HEK293T (cell line): ENCODE measurements around the gene VLDLR.

Experiments used
- CTCF ChIA-PET: fragments of 350-600 bp; formaldehyde crosslinking; extraction: SDS; loops from one replicate; lab custom pipeline; 2021; ENCODE audit warnings: antibody characterized with exemption, inconsistent platforms; lab: Yijun Ruan, JAX
- POLR2A ChIA-PET: fragments of 350-600 bp; formaldehyde crosslinking; extraction: SDS; loops from one replicate; lab custom pipeline; 2020; ENCODE audit warnings: antibody characterized with exemption, inconsistent platforms; lab: Yijun Ruan, JAX
- DNase-seq: peaks from one replicate; pipeline ENCODE4 v3.0.0; 2012; ENCODE audit warnings: mixed read lengths; ENCODE audit errors: extremely low spot score
- ARNT ChIP-seq: fragments of 450-650 bp; IDR thresholded peaks from 2 replicates; pipeline ENCODE4 v1.6.1; 2017; ENCODE audit warnings: mild to moderate bottlenecking
- BHLHE40 ChIP-seq: fragments of 450-650 bp; IDR thresholded peaks from 2 replicates; pipeline ENCODE4 v1.6.1; 2016; ENCODE audit warnings: mild to moderate bottlenecking, moderate library complexity, borderline replicate concordance
- CTBP1 ChIP-seq: fragments of 450-650 bp; IDR thresholded peaks from 2 replicates; pipeline ENCODE4 v1.6.1; 2016; ENCODE audit warnings: borderline replicate concordance
- ELF4 ChIP-seq: fragments of 450-650 bp; IDR thresholded peaks from 2 replicates; pipeline ENCODE4 v1.6.1; 2017; ENCODE audit warnings: antibody characterized with exemption
- FOXA1 ChIP-seq: fragments of 450-650 bp; IDR thresholded peaks from 2 replicates; pipeline ENCODE4 v1.6.1; 2016; ENCODE audit warnings: mild to moderate bottlenecking
- FOXK2 ChIP-seq: fragments of 450-650 bp; IDR thresholded peaks from 2 replicates; pipeline ENCODE4 v1.6.1; 2016; ENCODE audit warnings: mild to moderate bottlenecking
- FOXM1 ChIP-seq: fragments of 450-650 bp; IDR thresholded peaks from 2 replicates; pipeline ENCODE4 v1.6.1; 2017; ENCODE audit warnings: mild to moderate bottlenecking, borderline replicate concordance
- HDGF ChIP-seq: fragments of 450-650 bp; IDR thresholded peaks from 2 replicates; pipeline ENCODE4 v1.6.1; 2017; ENCODE audit warnings: antibody characterized with exemption, borderline replicate concordance
- L3MBTL2 ChIP-seq: fragments of 450-650 bp; conservative IDR thresholded peaks from 2 replicates; pipeline ENCODE4 v1.6.1; 2016; ENCODE audit warnings: mild to moderate bottlenecking
- LEF1 ChIP-seq: fragments of 450-650 bp; IDR thresholded peaks from 2 replicates; pipeline ENCODE4 v1.6.1; 2017; ENCODE audit warnings: mild to moderate bottlenecking, borderline replicate concordance
- NFRKB ChIP-seq: fragments of 450-650 bp; IDR thresholded peaks from 2 replicates; pipeline ENCODE4 v1.6.1; 2016; ENCODE audit warnings: mild to moderate bottlenecking, moderate library complexity
- PKNOX1 ChIP-seq: fragments of 450-650 bp; IDR thresholded peaks from 2 replicates; pipeline ENCODE4 v1.6.1; 2016
- SP1 ChIP-seq: fragments of 450-650 bp; IDR thresholded peaks from 2 replicates; pipeline ENCODE4 v1.6.1; 2017
- SUZ12 ChIP-seq: fragments of 450-650 bp; IDR thresholded peaks from 2 replicates; pipeline ENCODE4 v1.6.1; 2016; ENCODE audit warnings: mild to moderate bottlenecking
- TARDBP ChIP-seq: fragments of 450-650 bp; IDR thresholded peaks from 2 replicates; pipeline ENCODE4 v1.6.1; 2016
- ZNF384 ChIP-seq: fragments of 450-650 bp; IDR thresholded peaks from 2 replicates; pipeline ENCODE4 v1.6.1; 2016

The VLDLR gene

DNA sequence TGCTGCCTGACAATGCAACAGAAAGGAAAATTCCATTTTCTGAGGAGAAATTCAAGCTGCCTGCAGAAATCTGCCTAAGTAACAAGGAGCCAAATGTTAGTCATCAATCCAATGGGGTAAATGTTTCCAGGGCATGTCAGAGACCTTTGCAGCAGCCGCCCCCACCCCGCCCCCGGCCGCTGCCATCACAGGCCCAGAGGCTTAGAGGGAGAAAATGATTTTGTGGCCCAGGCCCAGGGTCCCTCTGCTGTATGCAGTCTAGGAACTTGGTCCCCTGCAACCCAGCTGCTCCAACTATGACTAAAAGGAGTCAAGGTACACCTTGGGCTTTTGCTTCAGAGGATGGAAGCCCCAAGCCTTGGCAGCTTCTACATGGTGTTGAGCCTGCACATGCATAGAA is 45.0 kb downstream of the VLDLR start:
- CTCF ChIA-PET: interaction anchor here (0.6 kb wide), 1 partner anchor 534 kb away, joined by 4 read pairs; no protein-coding TSS in a partner anchor
- no peak for TF ChIP-seq HDGF
- no peak for TF ChIP-seq SP1
- no peak for TF ChIP-seq ARNT
- TF ChIP-seq FOXA1: no peak
- no peak for TF ChIP-seq SUZ12
- TF ChIP-seq NFRKB: no peak
- TF ChIP-seq BHLHE40: no peak
- no peak for TF ChIP-seq CTBP1
- no peak for TF ChIP-seq PKNOX1
- no peak for TF ChIP-seq ELF4
- no peak for TF ChIP-seq L3MBTL2
- no peak for TF ChIP-seq FOXK2
- no peak for TF ChIP-seq LEF1
- no peak for TF ChIP-seq TARDBP
- DNase-seq: no peak
- POLR2A ChIA-PET: no interaction called here

GRCh38 chr9:2673161-2673560 is 51.6 kb downstream of the VLDLR start:
- ChIA-PET POLR2A (no interaction called here), CTCF (no interaction called here)
- TF ChIP-seq CTBP1 (no peak), ARNT (no peak), BHLHE40 (no peak), PKNOX1 (no peak), FOXM1 (no peak)
- no peak for DNase-seq

DNA sequence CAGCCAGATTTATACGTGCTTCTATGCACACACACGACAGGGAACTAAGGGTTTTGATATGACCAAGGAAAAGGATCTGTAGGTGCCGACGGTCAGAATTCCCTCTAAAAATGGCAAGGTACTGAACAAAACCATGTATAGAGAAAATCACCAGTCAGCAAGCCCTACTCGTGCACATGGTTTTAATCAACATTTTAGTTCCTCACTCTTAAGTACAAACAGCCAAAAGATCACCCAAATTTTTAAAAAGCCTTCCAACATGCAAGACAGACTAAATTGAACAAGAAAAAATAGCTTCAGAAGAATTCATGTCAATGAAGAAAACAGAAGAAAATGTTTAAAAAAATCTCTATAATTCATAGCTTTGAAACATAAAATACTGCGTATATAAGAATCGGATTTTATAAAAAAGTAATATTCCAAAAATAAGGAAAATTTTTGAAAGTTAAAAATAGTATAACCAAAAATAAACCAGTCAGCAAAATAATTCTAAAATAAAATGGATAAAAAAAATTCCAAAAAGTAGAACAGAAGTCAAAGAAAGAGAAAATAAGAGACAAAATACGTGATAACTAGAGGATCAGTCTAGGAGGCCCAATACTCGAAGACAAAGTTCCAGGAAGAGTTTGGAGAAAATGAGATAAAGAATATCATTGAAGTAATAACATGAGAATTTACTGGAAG is 52.7 kb downstream of the VLDLR start:
- no peak for DNase-seq
- TF ChIP-seq NFRKB (no peak), FOXK2 (no peak), FOXA1 (no peak), FOXM1 (no peak), ZNF384 (no peak), CTBP1 (no peak)
- ChIA-PET CTCF (no interaction called here), POLR2A (no interaction called here)

DNA sequence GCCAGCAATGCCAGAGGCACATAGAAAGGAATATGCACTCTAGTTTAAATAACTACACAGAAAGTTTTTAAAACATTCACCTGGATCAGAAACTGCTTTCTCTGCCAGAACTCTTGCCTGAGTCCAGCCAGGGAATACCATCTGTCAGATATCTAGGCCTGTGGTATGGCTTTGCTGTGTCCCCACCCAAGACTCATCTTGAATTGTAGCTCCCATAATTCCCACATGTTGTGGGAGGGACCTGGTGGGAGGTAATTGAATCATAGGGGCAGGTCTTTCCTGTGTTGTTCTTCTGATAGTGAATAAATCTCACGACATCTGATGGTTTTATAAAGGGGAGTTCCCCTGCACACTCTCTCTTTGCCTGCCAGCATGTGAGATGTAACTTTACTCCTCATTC is 54.2 kb downstream of the VLDLR start:
- DNase-seq: no peak
- ChIA-PET POLR2A (no interaction called here), CTCF (interaction anchor here (0.6 kb wide), 1 partner anchor 562 kb away, joined by 3 read pairs; no protein-coding TSS in a partner anchor)
- TF ChIP-seq FOXA1 (no peak), ARNT (no peak), PKNOX1 (no peak), FOXM1 (no peak), FOXK2 (no peak), ELF4 (no peak), L3MBTL2 (no peak), ZNF384 (no peak)

DNA sequence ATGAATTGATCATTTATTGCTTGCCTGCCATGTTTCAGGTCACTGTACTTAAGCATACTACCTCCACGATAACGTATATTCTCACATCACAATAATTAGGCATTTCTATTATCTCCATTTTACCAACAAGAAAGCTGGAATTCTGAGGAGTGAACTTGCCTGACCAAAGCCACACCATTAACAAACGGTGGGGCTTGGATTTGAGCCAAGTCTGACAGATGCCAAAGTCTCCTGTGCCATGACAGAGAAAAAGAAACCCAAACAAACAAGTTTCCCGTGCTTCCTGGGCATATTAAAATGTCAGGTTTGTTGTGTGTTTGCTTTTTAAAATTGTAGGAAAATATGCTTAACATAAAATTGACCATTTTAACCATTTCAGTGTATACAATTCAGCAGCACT is 54.9 kb downstream of the VLDLR start:
- CTCF ChIA-PET: interaction anchor here (0.6 kb wide), 1 partner anchor 563 kb away, joined by 3 read pairs; no protein-coding TSS in a partner anchor
- no peak for DNase-seq
- POLR2A ChIA-PET: no interaction called here
- TF ChIP-seq BHLHE40 (no peak), TARDBP (no peak), FOXK2 (no peak), ELF4 (no peak)

DNA sequence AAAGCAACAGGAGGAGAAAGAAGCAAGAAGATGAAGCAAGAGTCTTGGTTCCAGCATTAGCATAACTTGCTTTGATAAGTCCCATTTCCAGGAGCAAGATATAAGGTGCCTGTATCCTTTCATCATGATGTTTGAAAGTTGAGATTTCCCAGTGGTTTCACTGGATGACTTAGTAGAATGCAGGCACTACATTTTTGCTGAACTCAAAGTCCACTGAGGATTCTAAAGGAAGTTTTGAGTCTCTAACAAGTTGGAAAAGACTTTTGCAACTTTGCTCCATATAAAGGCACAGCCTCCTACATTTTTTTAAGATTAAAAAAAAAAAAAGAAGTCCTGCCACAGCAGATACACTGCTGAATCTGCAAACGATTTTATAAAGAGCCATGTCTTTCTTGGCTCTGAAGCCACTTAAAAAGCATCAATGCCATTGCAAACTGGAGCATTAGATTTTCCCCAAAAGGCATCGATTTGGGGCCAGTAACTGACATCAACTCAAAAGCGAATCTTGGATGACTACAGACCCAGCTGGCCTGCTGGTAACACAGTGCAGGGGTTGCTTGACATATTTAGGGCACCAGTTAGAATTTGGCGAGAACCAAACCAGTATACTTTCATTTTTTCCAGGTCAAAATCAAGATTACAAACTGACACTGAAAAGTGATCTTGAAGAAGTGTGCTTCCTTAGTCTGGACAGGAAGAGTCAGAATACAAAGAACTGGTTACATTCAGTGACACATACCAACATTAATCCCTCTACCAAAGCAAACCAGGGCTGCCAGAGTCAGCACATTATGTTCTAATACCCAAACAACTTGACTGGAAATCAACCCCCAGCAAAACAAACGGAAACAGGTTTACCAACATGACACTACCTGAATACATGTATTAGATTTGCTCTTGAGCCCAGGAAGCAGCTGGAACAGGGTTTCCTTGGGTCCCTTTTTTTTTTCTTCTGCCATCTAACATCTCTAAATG is 56.6 kb downstream of the VLDLR start:
- no peak for TF ChIP-seq SP1
- no peak for TF ChIP-seq CTBP1
- TF ChIP-seq ZNF384: no peak
- no peak for TF ChIP-seq FOXK2
- TF ChIP-seq ARNT: no peak
- no peak for TF ChIP-seq L3MBTL2
- DNase-seq: no peak
- POLR2A ChIA-PET: no interaction called here
- CTCF ChIA-PET: no interaction called here
